Stimulated activated CD8-positive, alpha-beta memory T cell treated with anti-CD3 and anti-CD28 coated beads, Interleukin-15, amount 100 ng/mL, for 24 hours (primary cell): ENCODE measurements around the gene SAE1.

Experiments
- DNase-seq: peaks from one replicate; pipeline ENCODE4 v3.0.0-alpha.2; 2020; ENCODE audit warnings: low read depth

Gene SAE1

DNA sequence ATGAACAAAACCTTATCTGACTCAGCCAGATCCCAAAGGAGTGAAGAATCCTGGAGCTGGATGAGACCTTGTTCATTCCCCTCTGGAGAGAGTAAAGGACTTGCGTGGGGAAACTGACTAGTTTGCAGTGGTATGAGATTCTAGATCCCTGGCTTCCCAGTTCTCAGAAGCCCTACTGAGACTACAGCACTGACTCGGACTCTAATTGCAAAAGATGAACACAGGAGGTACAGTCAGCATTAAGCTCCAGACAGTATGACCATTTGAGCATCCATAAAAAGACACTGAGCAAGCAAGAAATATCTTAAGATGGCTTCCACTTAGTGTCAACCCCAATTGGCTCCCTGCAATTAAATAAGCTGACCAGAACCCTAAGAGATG, 23.8 kb upstream of the SAE1 start:
- no peak for DNase-seq

DNA sequence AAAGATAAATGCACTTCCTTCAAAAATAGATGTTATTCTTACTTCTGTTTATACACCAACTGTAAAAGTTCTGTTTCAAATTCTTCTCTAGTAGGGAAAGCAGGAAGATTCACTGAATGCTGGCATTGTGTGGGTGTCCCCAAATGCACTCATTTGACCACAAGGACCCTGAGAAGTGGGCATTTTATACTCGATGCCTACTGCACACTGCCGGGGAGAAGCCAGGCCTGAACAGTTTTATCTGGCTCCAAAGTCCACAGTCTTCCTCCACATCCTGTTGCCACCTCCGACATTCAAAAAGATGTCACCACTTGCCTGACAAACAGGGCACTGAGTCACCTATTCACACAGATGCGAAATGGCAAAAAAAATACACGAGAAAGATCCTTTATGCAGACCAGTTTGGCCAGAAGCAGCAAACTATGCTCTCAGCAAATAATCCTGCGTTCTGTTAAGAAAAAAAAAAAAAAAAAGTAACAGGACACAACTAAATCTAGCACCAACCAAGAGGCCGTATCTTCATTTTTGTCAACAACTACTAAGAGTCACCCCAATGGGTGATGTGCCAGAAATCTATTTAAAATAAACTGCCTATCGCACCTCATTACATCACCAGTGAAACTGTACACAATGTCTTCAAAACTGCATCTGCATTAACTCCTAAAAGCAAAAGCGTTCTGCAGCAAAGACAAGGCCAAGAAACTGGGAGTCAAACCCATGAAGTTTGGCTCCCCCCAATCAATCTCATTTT, 23.3 kb upstream of the SAE1 start:
- DNase-seq: no peak

DNA sequence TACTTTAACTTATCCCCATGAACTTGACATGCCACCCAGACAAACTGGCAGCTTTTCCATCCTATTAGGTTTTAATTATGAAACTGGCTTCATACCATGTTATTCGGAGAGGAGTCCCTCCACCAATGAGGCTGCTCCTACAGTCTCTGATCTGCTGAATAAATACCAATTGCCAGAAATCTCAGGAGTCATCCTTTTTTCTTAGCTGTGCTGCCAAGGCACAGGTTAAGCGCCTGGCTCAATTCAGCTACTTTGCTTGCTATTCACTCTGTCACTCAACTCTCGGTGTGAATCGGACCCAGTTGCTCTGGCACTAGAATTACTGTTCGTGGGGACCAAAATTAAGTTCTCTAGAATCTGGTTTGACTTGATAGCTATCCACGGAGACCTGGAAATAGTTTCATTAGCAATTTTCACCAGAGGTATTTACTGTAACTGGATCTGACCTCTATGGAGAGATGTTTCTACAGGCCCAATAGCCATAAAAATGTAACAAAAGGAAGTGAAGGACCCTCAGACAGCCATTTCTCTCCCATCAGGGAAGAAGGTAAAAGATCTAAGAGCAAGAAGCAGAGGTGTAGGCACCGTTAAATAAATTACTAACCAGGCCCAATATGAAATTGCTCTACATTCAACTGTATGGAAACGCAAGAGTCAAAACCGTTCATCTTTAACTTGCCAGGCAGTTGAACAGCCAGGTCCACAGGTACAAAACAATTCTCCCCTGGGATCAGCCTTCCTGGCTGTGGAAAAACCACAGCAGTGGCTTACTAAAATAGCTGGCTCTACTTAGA, 22.5 kb upstream of the SAE1 start:
- DNase-seq: no peak

- no peak for DNase-seq
Observed at GRCh38 chr19:47109177-47109540, 21.5 kb upstream of the SAE1 start.

DNA sequence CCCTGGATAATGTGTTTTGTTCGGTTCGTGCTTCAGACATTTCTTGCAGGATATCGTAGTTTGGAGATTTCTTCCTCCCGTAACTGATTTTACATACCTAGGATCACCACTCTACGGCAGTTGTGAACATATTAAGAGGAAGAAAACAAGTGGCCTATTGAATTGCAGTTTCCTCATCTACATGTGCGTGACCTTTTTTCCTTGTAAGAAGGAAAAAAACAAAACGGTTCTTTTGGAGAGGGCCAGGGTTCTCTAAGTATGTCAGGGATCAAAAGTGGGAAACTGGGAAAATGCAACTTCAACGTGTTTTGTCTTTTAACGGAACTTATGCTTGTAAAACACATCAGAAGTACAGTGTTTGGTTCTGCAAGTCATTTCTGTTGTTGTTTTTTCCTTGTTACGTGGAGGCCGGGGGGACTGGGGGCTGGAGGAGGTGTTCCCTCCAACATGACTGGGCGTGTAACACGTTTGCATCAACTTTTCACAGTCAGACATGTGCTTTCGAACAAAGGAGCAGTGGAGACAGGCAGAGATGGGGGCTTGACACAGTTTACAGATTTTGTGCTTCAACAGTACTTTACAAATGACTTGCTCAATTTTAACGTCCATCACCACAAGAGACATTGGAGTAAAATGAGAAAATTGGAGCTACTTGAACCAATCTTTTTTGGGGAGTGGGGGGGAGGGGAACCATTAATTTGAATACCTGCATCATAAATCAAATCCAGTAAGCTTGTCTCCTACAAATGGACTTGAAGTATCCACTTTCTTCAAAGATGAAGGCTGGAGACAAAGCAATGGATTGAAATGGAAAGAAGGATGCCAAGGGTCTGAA, 20.9 kb upstream of the SAE1 start:
- no peak for DNase-seq

GRCh38 chr19:47110521-47111005, 20.1 kb upstream of the SAE1 start:
- no peak for DNase-seq

GRCh38 chr19:47111006-47111621, 19.5 kb upstream of the SAE1 start:
- DNase-seq: peak; percentile 37

GRCh38 chr19:47111682-47112165, 18.9 kb upstream of the SAE1 start:
- no peak for DNase-seq

- DNase-seq: peak; percentile 59
Observed at GRCh38 chr19:47112166-47112996, 18.3 kb upstream of the SAE1 start.

GRCh38 chr19:47112997-47113849, 17.4 kb upstream of the SAE1 start, which contains the start of gene ZC3H4:
TSS of gene ZC3H4 (minus strand) at chr19:47113776. CDS start at chr19:47112584, 1,192 bp downstream.
- DNase-seq: peak; percentile 87

DNA sequence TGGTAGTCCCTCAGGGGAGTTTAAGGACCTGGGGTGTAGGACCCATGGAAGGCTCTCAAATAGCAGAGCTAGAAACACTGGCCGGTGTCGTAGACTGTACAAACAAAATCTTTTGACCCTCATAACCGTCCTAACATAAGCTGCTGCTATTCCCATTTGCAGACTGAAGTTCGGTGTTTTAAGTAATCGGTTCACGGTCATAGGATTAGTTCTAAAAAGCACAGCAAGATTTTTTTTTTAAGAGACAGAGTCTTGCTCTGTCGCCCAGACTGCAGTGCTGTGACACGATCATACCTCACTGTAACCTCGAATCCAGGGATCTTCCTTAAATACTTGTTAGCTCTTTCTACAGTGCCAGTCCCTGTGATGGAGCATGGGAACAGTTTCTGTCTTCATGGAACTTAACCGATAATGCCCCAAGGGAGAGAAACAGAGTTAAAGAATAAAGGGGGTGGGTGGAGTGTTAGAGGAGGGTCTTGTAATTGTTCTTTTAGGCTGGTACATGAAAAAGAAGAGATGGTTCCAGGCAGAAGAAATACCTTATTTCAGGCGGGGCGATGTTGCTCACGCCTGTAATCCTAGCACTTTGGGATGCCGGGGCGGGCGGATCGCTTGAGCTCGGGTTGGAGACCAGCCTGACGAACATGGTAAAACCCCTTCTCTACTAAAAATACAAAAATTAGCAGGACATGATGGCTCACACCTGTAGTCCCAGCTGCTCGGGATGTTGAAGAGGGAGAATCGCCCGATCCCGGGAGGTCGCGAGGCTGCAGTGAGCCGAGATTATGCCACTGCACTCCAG, 16.6 kb upstream of the SAE1 start:
- no peak for DNase-seq

GRCh38 chr19:47120470-47121067, 10.1 kb upstream of the SAE1 start:
- no peak for DNase-seq

DNA sequence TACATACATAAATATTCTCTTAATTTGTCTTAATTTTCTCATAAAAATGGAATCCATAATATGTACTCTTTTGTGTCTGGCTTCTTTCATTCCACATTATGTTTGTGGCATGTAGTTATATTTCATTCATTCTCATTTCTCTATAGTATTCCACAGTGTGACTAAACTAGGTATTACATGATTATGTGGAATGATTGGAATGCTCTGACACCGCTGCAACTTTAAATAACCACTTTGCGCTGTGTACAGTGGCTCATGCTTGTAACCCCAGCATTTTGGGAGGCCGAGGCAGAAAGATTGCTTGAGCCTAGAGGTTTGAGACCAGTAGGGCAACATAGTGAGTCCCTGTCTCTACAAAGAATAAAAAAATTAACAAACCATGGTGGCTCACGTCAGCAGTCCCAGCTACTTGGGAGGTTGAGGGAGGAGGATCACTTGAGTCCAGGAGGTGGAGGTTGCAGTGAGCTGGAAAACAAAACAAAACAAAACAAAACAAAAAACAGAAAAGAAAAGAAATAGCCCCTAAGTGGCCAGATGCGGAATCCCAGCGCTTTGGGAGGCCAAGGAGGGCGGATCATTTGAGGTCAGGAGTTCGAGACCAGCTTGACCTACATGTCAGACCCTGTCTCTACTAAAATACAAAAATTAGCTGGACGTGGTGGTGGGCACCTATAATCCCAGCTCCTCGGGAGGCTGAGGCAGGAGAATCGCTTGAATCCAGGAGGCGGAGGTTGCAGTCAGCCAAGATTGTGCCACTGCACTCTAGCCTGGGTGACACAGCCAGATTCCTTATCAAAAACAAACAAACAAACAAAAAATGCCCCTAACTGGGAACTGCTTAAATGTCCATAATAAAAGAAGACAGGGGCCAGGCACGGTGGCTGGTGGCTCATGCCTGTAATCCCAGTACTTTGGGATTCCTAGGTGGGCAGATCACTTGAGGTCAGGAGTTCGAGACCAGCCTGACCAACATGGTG, 8.0 kb upstream of the SAE1 start:
- no peak for DNase-seq

- no peak for DNase-seq
Observed at GRCh38 chr19:47123406-47123805, 7.2 kb upstream of the SAE1 start.

DNA sequence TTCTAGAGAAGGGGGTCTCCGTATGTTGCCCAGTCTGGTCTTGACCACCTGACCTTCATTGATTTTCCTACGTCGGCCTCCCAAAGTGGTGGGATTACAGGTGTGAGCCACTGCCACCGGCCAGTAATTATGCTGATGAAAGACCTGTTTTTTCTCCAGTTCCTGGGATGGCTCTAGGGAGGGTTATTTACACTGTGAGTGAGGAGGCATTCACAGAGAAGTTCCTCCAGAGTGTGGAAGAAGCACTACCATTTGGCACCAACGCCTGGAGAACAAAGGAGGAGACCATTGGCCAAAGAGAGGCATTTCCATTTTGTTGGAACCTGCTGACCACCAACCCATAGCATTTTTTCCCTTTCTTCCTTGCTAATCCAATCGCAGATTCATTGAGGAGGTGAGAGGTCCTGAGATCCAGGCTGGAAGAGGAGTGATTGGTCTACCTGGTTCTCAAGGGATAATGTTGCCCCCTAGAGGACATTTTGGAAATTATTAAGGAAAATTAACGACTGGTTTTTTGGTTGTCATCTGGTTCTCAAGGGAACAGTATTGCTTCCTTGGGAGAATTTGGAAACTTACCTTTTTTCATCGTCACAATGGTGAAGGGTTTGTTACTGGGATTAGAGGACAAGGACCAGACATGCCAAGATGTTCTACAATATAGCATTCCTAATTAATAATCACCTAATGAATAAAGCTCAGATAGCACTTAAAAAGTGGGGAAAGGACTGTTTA, 5.5 kb upstream of the SAE1 start:
- DNase-seq: no peak

GRCh38 chr19:47125669-47125938, 5.0 kb upstream of the SAE1 start:
- no peak for DNase-seq

- DNase-seq: no peak
Observed at GRCh38 chr19:47129579-47129978, 1.1 kb upstream of the SAE1 start.
